ENCODE measurements around the gene COL4A1.

Gene COL4A1

GRCh38 chr13:110291286-110291685 lies 15.7 kb downstream of the COL4A1 start:
- DNase-seq, result no peak

GRCh38 chr13:110290826-110291225 lies 16.1 kb downstream of the COL4A1 start:
- DNase-seq, result no peak

- no peak for DNase-seq
Observed at GRCh38 chr13:110290153-110290552, 16.8 kb downstream of the COL4A1 start.

GRCh38 chr13:110289661-110290060 lies 17.3 kb downstream of the COL4A1 start:
- DNase-seq, result no peak

- no peak for DNase-seq
Observed at GRCh38 chr13:110289174-110289573, 17.8 kb downstream of the COL4A1 start.

GRCh38 chr13:110286833-110287819 lies 19.8 kb downstream of the COL4A1 start:
- no peak for DNase-seq

GRCh38 chr13:110285991-110286832 lies 20.7 kb downstream of the COL4A1 start:
- DNase-seq, result no peak

DNA sequence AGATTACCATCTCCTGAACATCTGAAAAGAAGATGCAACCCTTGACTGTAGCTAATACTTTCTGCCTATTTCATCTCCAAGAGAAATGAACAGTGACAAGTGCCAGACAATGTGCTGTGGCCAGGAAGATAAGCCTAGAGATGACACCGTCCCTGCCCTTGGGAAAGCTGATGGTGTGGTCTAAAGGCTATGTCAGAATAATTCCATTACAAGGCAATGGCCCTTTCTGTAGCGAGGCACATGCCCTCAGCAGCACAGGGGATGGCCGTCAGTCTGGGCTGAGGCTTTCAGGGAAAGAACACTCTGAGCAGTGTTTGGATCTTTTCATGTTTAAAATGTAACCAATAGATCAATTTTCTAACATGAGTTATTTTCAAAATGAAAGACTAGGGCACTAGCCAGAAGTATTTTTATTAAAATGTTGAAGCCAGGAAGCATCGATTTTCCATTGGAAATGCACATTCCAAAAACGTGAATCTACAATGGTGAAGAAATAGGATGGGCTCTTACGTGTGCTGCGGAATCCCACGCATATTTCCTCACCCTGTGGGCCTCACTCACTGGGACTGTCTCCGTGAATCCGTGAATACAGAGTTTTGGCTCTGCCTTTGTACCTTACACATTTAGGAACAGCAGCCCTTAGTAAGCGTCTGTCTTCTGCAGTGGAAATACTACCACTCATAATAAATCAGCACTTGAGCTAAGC lies 22.0 kb downstream of the COL4A1 start:
- no peak for DNase-seq

DNA sequence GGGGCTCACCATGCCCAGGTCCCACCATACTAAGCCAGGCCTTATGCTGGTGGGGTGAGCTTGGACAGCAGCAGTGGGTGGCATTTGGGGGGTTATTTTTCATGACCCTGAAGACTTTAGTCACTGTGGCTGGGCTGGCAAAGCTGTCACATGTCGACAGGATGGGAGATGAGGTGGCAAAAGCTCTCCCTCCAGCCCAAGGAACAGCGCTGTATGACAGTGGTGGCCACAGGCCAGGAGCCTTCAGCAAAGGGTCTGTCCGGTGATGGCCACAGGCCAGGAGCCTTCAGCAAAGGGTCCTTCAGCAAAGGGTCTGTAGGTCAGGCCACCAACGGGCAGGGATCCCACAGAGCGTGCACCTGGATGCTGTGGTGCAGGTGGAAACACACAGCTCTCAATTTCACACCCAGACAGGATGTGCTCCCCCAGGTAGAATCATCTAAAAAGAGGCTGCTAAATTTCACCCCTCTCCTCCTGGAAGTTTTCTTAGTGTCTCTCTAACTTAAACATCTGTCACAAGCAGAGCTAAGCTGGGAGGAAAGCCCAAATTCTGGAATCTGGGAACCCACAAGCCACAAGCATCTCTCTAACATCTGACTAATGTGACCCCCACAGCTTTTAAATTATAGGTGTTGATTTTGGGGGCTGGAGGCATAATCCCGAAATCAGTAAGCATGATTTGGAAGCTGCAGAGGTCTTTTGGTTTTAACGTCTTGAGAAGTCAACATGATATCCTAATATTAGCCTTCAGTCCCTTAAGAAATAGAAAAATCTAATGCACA lies 23.0 kb downstream of the COL4A1 start:
- no peak for DNase-seq

DNA sequence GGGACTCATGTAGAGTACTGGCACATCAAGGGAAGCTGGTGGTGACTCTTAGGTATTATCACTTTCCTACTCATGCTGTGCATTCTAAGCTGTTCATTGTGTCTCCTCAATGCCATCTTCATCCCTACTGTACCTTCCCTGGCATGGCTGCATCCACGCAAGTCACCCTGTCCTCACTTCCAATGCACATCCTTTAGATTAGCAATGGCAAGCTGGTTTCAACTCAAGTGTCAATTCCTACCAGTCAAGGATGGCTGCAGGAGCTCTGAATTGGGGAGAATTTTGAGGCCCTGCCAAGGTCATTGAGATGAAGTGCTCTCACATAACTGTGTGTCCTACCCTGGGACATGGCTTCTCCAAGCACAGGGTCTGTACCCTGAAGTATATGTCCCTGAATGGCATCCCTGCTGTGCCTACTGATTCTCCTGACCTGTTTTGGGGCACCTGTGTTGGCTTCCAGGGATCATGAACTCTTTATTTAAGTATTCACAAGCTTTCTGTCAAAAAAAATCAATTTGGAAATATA lies 24.6 kb downstream of the COL4A1 start:
- no peak for DNase-seq

DNA sequence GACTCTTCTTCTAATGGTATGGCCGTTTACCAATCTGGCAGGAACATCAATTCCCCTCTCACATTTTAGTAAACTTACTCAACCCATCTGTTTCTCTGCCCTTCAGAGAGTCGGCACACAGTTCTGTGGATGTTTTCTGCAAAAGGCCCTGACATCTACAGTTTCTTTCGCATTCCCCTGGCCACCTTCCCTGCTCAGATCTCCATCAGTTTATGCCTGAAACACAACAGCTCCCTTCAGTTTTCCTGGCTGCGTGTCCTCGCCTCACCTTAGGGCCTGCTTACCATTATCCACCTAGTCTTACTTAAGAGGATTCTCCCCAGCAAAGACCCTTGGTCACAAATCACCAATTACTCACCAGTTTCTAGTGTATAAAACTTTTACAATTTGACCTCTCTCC lies 25.2 kb downstream of the COL4A1 start:
- DNase-seq, result no peak

DNA sequence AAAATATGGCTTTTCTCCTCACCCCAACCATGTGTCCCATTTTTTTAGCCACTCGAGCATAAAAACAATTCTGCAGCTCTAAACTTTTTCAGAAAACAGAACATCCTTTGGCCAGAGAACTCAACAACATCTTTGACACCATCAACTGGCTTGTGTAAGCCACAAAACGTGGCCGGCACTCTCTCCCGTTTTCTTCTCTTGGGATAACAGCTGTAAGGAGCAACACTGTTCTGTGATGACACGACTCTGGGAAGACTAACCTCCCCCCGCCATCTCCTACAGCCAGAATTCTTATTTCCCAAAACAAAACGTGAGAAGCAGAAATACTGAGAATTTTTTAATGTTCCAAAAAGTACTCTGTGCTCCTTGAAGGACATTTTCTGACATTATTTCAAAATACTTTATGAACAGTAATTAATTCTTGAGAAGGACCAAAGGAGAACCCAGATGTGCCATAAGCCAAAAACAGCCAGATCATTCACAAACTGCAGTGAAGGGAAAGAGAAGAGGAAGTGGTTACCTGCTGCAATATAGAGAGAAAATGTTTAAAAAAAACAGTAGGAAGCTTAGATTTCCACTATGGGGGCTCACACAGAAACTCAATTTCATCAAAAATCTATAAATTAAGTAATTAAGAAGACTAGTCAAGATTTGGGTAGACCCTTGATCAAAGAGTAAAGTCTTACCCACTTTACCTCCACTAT lies 25.8 kb downstream of the COL4A1 start:
- no peak for DNase-seq

DNA sequence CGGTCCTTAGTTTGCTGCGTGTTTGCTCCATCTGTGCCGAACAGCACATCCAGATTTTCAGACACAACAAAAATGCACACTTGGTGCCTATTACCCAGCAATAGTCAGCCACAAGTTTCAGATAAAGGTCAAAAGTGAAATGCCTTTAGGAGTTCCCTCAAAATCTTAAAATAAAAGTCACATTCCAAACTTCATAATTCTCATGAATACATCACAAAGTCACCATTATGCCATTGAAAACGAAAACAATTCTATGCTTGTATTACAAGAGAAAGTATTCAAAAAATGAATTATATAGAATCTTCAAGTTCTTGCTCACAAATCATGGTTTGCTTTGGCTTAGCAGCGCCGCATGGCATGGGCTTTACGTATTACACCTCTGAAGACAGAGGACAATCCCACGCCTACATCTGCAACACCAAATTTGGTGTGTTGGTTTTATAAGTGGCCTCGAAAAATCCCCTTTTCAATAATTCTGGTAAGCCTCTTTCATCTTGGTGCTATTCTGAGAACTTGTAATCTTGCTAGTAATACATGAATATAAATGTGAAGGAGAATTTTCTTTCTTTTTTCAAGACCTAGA lies 26.6 kb downstream of the COL4A1 start:
- DNase-seq, result no peak

DNA sequence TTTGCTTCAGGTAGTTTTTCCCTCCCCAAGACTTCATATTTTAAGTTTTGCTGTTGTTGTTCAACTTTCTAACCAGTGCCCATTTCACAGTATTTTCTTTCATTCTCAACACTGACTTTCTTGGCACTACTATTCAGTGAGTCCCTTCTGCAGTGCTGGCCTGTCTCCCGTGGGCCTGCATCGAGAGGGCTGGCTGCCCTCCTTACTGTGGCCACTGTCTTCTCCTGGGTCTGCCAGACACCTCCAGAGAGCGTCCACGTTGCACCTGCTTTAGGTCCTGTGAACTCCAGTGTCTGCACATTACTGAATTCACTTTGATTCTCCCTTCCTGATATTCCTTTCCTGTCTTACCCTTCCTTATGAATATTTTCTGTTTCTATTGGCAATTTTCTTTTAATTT lies 27.3 kb downstream of the COL4A1 start:
- DNase-seq, result no peak

DNA sequence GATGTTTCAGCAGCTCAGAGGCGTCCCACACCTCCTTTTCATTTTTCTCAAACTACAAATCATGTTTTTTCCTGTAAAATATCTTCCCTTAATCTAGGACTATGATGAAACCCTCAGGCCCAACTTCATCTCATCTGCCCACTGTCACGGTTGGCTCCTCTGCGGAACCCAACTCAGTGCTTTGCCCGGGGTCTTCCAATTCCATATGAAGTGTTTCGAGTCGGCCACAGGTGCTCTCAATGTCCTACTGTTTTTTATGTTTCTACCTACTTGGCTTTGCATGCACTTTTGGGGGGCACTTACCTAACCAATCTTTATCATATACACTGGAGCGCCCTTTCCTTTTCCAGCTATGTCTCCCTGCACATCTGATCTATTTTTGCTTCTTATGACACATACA lies 28.1 kb downstream of the COL4A1 start:
- DNase-seq, result no peak

- no peak for DNase-seq
Observed at GRCh38 chr13:110277357-110277975, 29.5 kb downstream of the COL4A1 start.

GRCh38 chr13:110276553-110276950 lies 30.4 kb downstream of the COL4A1 start:
- no peak for DNase-seq

DNA sequence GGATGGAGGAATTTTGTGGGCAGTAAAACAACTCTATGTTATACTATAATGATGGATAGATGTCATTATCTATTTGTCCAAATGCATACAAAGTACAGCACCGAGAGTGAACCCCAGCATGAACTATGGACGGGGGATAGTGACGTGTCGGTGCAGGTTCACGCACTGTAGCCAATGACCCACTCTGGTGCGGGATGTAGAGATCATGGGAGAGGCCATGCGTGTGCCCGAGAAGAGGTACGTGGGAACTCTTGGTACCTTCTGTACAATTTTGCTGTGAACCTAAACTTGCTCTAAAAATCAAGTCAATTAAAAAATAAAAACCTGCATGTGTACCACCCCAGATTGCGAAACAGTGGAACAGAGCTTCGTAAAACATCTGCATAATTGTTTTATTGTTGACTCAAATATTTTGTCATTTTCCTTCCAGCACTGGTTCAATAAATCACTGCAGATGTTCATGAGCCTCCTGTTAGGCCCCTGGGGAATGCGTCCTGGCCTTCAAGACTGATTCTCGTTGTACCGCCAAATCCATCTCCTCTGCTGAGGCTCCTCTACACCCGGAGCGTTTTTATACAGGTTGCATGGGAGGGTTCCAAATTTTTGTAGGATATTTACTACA lies 30.9 kb downstream of the COL4A1 start:
- DNase-seq, result no peak

GRCh38 chr13:110274687-110275086 lies 32.3 kb downstream of the COL4A1 start:
- no peak for DNase-seq

DNA sequence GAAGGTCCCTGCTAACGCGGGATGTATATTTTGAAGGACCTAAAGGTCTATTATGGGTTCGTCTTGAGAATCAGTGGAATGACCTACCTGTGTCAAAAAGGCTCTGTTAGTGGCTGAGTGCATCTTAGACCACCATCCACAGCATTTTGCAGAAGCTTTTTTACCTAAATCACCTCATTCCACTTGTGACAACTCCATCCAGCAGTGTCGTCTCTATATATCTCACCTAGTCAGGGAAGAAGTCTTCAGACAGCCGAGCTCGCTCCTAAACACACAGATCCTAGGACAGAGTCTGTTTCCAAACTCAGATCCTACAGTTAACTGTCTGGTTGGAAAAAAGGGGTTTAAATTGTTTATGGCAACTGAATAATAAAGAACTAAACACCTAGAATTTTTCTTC lies 33.7 kb downstream of the COL4A1 start:
- DNase-seq, result no peak
